BJ (cell line): ENCODE measurements around the gene GRAMD4. TPM values are rescaled to one million over a fixed set of nuclear protein-coding genes. Genes with fewer than 3 reads are reported as not detected.

ENCODE experiments used
- CTCF ChIA-PET: fragments of 350-600 bp; formaldehyde crosslinking; extraction: SDS; loops from one replicate; lab custom pipeline; 2021; ENCODE audit warnings: antibody characterized with exemption, inconsistent platforms; lab: Yijun Ruan, JAX
- POLR2A ChIA-PET: fragments of 300-600 bp; sonication (Branson Sonifier 250); formaldehyde crosslinking; extraction: SDS; loops from one replicate; lab custom pipeline; 2021; ENCODE audit warnings: antibody characterized with exemption; lab: Charles Lee
- DNase-seq: peaks from one replicate; pipeline ENCODE4 v3.0.0-alpha.2; 2011; ENCODE audit warnings: low read depth
- H3K27me3 ChIP-seq: 2 replicates; pipeline ENCODE4 v1.6.0; 2011; ENCODE audit warnings: low read length; ENCODE audit not compliant: control insufficient read depth, insufficient read depth
- H3K36me3 ChIP-seq: 2 replicates; pipeline ENCODE4 v1.5.1; 2011; ENCODE audit warnings: low read length; ENCODE audit not compliant: control insufficient read depth, insufficient read depth
- H3K4me3 ChIP-seq: 2 replicates; pipeline ENCODE4 v1.5.1; 2011; ENCODE audit warnings: low read depth, mild to moderate bottlenecking, control low read depth, low read length
- CTCF ChIP-seq: IDR thresholded peaks from 2 replicates; pipeline ENCODE4 v1.5.1; 2011; ENCODE audit warnings: low read depth, mild to moderate bottlenecking, control low read depth, inconsistent platforms, low read length, moderate library complexity; ENCODE audit not compliant: insufficient read depth
- polyA plus RNA-seq: library from polyadenylated mRNA; depleted of rRNA; stranded (reverse); fragments of >200 nt; gene quantifications from 2 replicates; pipeline ENCODE4 v1.2.3, GENCODE V29; 2011

Gene GRAMD4
- polyA plus RNA-seq, 1 experiment = 10.3 TPM

- DNase-seq = no peak
- ChIA-PET POLR2A (no interaction called here), CTCF (interaction anchor here (0.8 kb wide), 1 partner anchor 40 kb away, joined by 3 read pairs; no protein-coding TSS in a partner anchor)
- no peak for TF ChIP-seq CTCF
- Histone ChIP-seq H3K36me3 (no peaks in the 10 kb centered on the region), H3K4me3 (no peak overlapping the region), H3K27me3 (no peaks in the 10 kb centered on the region)
Measured at GRCh38 chr22:46595545-46595944, 24.6 kb upstream of the GRAMD4 start.

DNA sequence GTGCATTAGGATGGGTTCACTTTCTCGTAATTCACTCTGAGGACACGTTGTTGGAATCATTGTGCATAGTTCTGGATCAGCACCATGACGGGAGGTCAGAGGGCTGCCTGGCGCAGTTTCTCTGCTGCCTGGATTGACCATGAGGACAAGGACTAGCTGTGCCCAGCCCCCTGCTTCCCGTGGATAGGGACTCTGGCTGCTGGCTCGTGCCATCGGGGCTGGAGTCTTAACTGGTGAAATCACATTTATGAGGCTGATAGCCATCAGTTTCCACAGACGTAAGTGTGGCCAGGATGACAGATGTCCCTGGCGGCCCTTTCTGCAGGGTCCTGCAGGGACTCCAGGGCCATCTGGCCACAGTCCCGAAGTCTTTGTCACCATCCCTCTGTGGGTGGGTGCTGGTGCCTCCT, 24.1 kb upstream of the GRAMD4 start:
- no peak for TF ChIP-seq CTCF
- H3K27me3 ChIP-seq = no peaks in the 10 kb centered on the region
- H3K36me3 ChIP-seq = no peaks in the 10 kb centered on the region
- no peak overlapping the region for H3K4me3 ChIP-seq
- CTCF ChIA-PET = no interaction called here
- no peak for DNase-seq
- POLR2A ChIA-PET = no interaction called here

GRCh38 chr22:46596819-46597218, 23.4 kb upstream of the GRAMD4 start:
- TF ChIP-seq CTCF = no peak
- ChIA-PET CTCF (interaction anchor here (0.6 kb wide), 1 partner anchor 1893 kb away, joined by 3 read pairs; no protein-coding TSS in a partner anchor), POLR2A (no interaction called here)
- no peaks in the 10 kb centered on the region for H3K27me3 ChIP-seq
- no peaks in the 10 kb centered on the region for H3K36me3 ChIP-seq
- no peak overlapping the region for H3K4me3 ChIP-seq
- no peak for DNase-seq

- no peak for DNase-seq
- no peak overlapping the region for H3K4me3 ChIP-seq
- CTCF ChIA-PET = interaction anchor here (1.1 kb wide), 1 partner anchor 160 kb away, joined by 4 read pairs; no protein-coding TSS in a partner anchor
- no peak for TF ChIP-seq CTCF
- POLR2A ChIA-PET = no interaction called here
- no peaks in the 10 kb centered on the region for H3K36me3 ChIP-seq
- H3K27me3 ChIP-seq = no peaks in the 10 kb centered on the region
Measured at GRCh38 chr22:46598224-46598623, 22.0 kb upstream of the GRAMD4 start.

- CTCF ChIA-PET = interaction anchor here (0.9 kb wide), 1 partner anchor 12 kb away, joined by 4 read pairs; no protein-coding TSS in a partner anchor
Measured at GRCh38 chr22:46598737-46599424, 21.3 kb upstream of the GRAMD4 start.

More at GRCh38 chr22:46598737-46599424, 21.3 kb upstream of the GRAMD4 start:
- Histone ChIP-seq H3K36me3 (no peaks in the 10 kb centered on the region), H3K27me3 (no peaks in the 10 kb centered on the region), H3K4me3 (no peak overlapping the region)
- no peak for DNase-seq
- POLR2A ChIA-PET = interaction anchor here (0.7 kb wide), 1 partner anchor 69 kb away, joined by 5 read pairs; no protein-coding TSS in a partner anchor
- no peak for TF ChIP-seq CTCF
